ENCODE data around the gene MMP24OS.

MMP24OS gene

GRCh38 chr20:35300469-35301262, 22.7 kb upstream of the MMP24OS start:
- H3K4me3 ChIP-seq (IDR thresholded peaks at IDR 0.05; ENCODE audit: insufficient read depth, low read depth, low read length) = no peak overlapping the region
- no peaks in the 10 kb centered on the region for H3K79me2 ChIP-seq (ENCODE audit: insufficient read depth, low read depth)
- no peaks in the 10 kb centered on the region for H3K36me3 ChIP-seq (ENCODE audit: insufficient read depth)
- TF ChIP-seq CTCF (conservative IDR thresholded peaks at IDR 0.05; ENCODE audit: low read depth, low read length) = no peak
- H3K27ac ChIP-seq = no peak overlapping the region
- H4K20me1 ChIP-seq (ENCODE audit: insufficient read depth) = no peaks in the 10 kb centered on the region
- no peak overlapping the region for H3K9ac ChIP-seq
- H3K4me2 ChIP-seq = no peak overlapping the region
- H3K27me3 ChIP-seq (ENCODE audit: insufficient read depth, low read depth) = no peaks in the 10 kb centered on the region
- H3K4me1 ChIP-seq (ENCODE audit: low read depth, poor library complexity, severe bottlenecking) = peaks cover 8% of the 10 kb centered on the region
- no peak overlapping the region for H2AFZ ChIP-seq (ENCODE audit: low read depth)

GRCh38 chr20:35299780-35300179, 21.9 kb upstream of the MMP24OS start:
- Histone ChIP-seq H4K20me1 (ENCODE audit: insufficient read depth) (no peaks in the 10 kb centered on the region), H3K79me2 (ENCODE audit: insufficient read depth, low read depth) (no peaks in the 10 kb centered on the region), H3K36me3 (ENCODE audit: insufficient read depth) (no peaks in the 10 kb centered on the region), H3K27ac (no peak overlapping the region), H2AFZ (ENCODE audit: low read depth) (no peak overlapping the region), H3K27me3 (ENCODE audit: insufficient read depth, low read depth) (no peaks in the 10 kb centered on the region), H3K4me3 (IDR thresholded peaks at IDR 0.05; ENCODE audit: insufficient read depth, low read depth, low read length) (no peak overlapping the region), H3K4me1 (ENCODE audit: low read depth, poor library complexity, severe bottlenecking) (peaks cover 8% of the 10 kb centered on the region), H3K4me2 (no peak overlapping the region), H3K9ac (no peak overlapping the region)
- no peak for TF ChIP-seq CTCF (conservative IDR thresholded peaks at IDR 0.05; ENCODE audit: low read depth, low read length)

- H3K4me1 ChIP-seq (ENCODE audit: low read depth, poor library complexity, severe bottlenecking) = no peaks in the 10 kb centered on the region
- no peaks in the 10 kb centered on the region; the same call in 1 of the 2 replicates for H3K27me3 ChIP-seq (ENCODE audit: insufficient read depth, low read depth)
- no peak overlapping the region for H3K4me3 ChIP-seq (IDR thresholded peaks at IDR 0.05; ENCODE audit: insufficient read depth, low read depth, low read length)
- H4K20me1 ChIP-seq (ENCODE audit: insufficient read depth) = no peaks in the 10 kb centered on the region
- H3K27ac ChIP-seq = no peak overlapping the region
- H3K36me3 ChIP-seq (ENCODE audit: insufficient read depth) = no peaks in the 10 kb centered on the region
- H3K79me2 ChIP-seq (ENCODE audit: insufficient read depth, low read depth) = no peaks in the 10 kb centered on the region
- H3K9ac ChIP-seq = no peak overlapping the region
- H2AFZ ChIP-seq (ENCODE audit: low read depth) = no peak overlapping the region
- no peak for TF ChIP-seq CTCF (conservative IDR thresholded peaks at IDR 0.05; ENCODE audit: low read depth, low read length)
- H3K4me2 ChIP-seq = no peak overlapping the region
Measured at GRCh38 chr20:35298264-35298663, 20.3 kb upstream of the MMP24OS start.

- Histone ChIP-seq H3K36me3 (ENCODE audit: insufficient read depth) (no peaks in the 10 kb centered on the region), H3K4me2 (no peak overlapping the region), H3K79me2 (ENCODE audit: insufficient read depth, low read depth) (no peaks in the 10 kb centered on the region), H3K27ac (no peak overlapping the region), H3K9ac (no peak overlapping the region), H2AFZ (ENCODE audit: low read depth) (no peak overlapping the region), H3K27me3 (ENCODE audit: insufficient read depth, low read depth) (no peaks in the 10 kb centered on the region; the same call in 1 of the 2 replicates), H3K4me1 (ENCODE audit: low read depth, poor library complexity, severe bottlenecking) (no peaks in the 10 kb centered on the region), H3K4me3 (IDR thresholded peaks at IDR 0.05; ENCODE audit: insufficient read depth, low read depth, low read length) (no peak overlapping the region), H4K20me1 (ENCODE audit: insufficient read depth) (no peaks in the 10 kb centered on the region)
- TF ChIP-seq CTCF (conservative IDR thresholded peaks at IDR 0.05; ENCODE audit: low read depth, low read length) = no peak
Measured at GRCh38 chr20:35297740-35298139, 19.8 kb upstream of the MMP24OS start.

All from KMS-11 (cell line).